Cardiac septum (tissue), 1 donor: ENCODE results near the gene GNAQ. TPM values are rescaled to one million over a fixed set of nuclear protein-coding genes. Genes with fewer than 3 reads are reported as not detected.

ENCODE experiments used
- total RNA-seq: library from RNA; stranded (reverse); fragmentation: NEBNext Ultra II Directional; extraction: Animal tissue kit (Norgen Biotek cat#: 25700); gene quantifications from one replicate; pipeline ENCODE4 v1.2.1, GENCODE V29; 2021
- donor health status: DM: no; HTN: no; CAD: no.

Gene GNAQ
- total RNA-seq, 1 donor from 2014 or later: 14.8 TPM

Other genes with a start within 250 kb of the GNAQ start
- gene CEP78, start 204.3 kb upstream of the GNAQ start, total RNA-seq: 4.0 TPM